NCI-H2107 treated with DMSO at 0.1 percent for 48 hours (cell line): Measurements from ENCODE around the gene F12.

ENCODE experiments used
- DNase-seq: peaks from one replicate; lab custom pipeline; 2025; ENCODE audit not compliant: unreplicated experiment; lab: John Stamatoyannopoulos, UW

The F12 gene

GRCh38 chr5:177389241-177390169, 19.9 kb downstream of the F12 start:
- DNase-seq: no peak

- DNase-seq: no peak
Measured at GRCh38 chr5:177388521-177389052, 20.8 kb downstream of the F12 start.

GRCh38 chr5:177387405-177387804, 22.0 kb downstream of the F12 start:
- no peak for DNase-seq

- no peak for DNase-seq
Measured at GRCh38 chr5:177386542-177386941, 22.8 kb downstream of the F12 start.

- DNase-seq: no peak
Measured at GRCh38 chr5:177385720-177386119, 23.6 kb downstream of the F12 start.

GRCh38 chr5:177384134-177384533, 25.2 kb downstream of the F12 start, which contains the start of gene SLC34A1:
Gene SLC34A1, plus strand, starts transcription at chr5:177384434. Its CDS starts 1,308 bp downstream, at chr5:177385742.
- DNase-seq: no peak

GRCh38 chr5:177383181-177383580, 26.2 kb downstream of the F12 start:
- DNase-seq: no peak

GRCh38 chr5:177382423-177383029, 26.8 kb downstream of the F12 start:
- no peak for DNase-seq

GRCh38 chr5:177380805-177381126, 28.6 kb downstream of the F12 start:
- no peak for DNase-seq

GRCh38 chr5:177378884-177379883, 30.2 kb downstream of the F12 start:
- no peak for DNase-seq

GRCh38 chr5:177377851-177378776, 31.2 kb downstream of the F12 start:
- no peak for DNase-seq

GRCh38 chr5:177376107-177376506, 33.3 kb downstream of the F12 start:
- DNase-seq: no peak

- peak; percentile 24 for DNase-seq
Measured at GRCh38 chr5:177375516-177375915, 33.8 kb downstream of the F12 start.

- DNase-seq: no peak
Measured at GRCh38 chr5:177374211-177374610, 35.2 kb downstream of the F12 start.

- no peak for DNase-seq
Measured at GRCh38 chr5:177373806-177374205, 35.6 kb downstream of the F12 start.

- no peak for DNase-seq
Measured at GRCh38 chr5:177372910-177373309, 36.5 kb downstream of the F12 start.

- no peak for DNase-seq
Measured at GRCh38 chr5:177372034-177372896, 37.1 kb downstream of the F12 start.

- no peak for DNase-seq
Measured at GRCh38 chr5:177371120-177372033, 38.0 kb downstream of the F12 start.
